Stimulated activated CD4-positive, alpha-beta T cell treated with anti-CD3 and anti-CD28 coated beads, Interleukin-2, amount 100 ng/mL, for 24 hours (primary cell): ENCODE results near the gene SERPINB2.
"Not testable (repeated sequence)": the region's sequence is repeated elsewhere in the genome, so short reads cannot be mapped to it uniquely, and the experiment has no call there.

Source experiments
- DNase-seq, 2 donors: peaks; one replicate each; pipeline ENCODE4 v3.0.0-alpha.2; 2020

The SERPINB2 gene

GRCh38 chr18:63890237-63890949 is 2.9 kb downstream of the SERPINB2 start:
- no peak for DNase-seq

GRCh38 chr18:63890950-63891304 is 3.4 kb downstream of the SERPINB2 start:
- no peak for DNase-seq

- no peak for DNase-seq
These were observed 5.1 kb downstream of the SERPINB2 start for GRCh38 chr18:63892566-63892965.

GRCh38 chr18:63894106-63894772 is 6.7 kb downstream of the SERPINB2 start:
- DNase-seq: no peak

GRCh38 chr18:63895190-63895589 is 7.7 kb downstream of the SERPINB2 start:
- DNase-seq: no peak

- no peak for DNase-seq
These were observed 9.6 kb downstream of the SERPINB2 start for GRCh38 chr18:63897072-63897471.

- no peak for DNase-seq
These were observed 11.7 kb downstream of the SERPINB2 start for GRCh38 chr18:63899206-63899605.

- no peak for DNase-seq
These were observed 16.5 kb downstream of the SERPINB2 start for GRCh38 chr18:63903851-63904570.

GRCh38 chr18:63904694-63905093 is 17.2 kb downstream of the SERPINB2 start:
- no peak for DNase-seq

GRCh38 chr18:63905361-63905760 is 17.9 kb downstream of the SERPINB2 start:
- no peak for DNase-seq

- no peak for DNase-seq
These were observed 18.6 kb downstream of the SERPINB2 start for GRCh38 chr18:63906056-63906455.

GRCh38 chr18:63907664-63908063 is 20.2 kb downstream of the SERPINB2 start, which contains the start of gene SERPINB10:
TSS of gene SERPINB10 (plus strand) at chr18:63907958. CDS start at chr18:63915511, 7,553 bp downstream.
- DNase-seq: no peak

GRCh38 chr18:63908858-63909257 is 21.4 kb downstream of the SERPINB2 start:
- no peak for DNase-seq

- DNase-seq: no peak
These were observed 22.4 kb downstream of the SERPINB2 start for GRCh38 chr18:63909870-63910269.

GRCh38 chr18:63917817-63918216 is 30.3 kb downstream of the SERPINB2 start:
- DNase-seq: no peak

- DNase-seq: no peak
These were observed 34.5 kb downstream of the SERPINB2 start for GRCh38 chr18:63922049-63922448.

GRCh38 chr18:63924551-63924950 is 37.0 kb downstream of the SERPINB2 start:
- DNase-seq: no peak

GRCh38 chr18:63928331-63928730 is 40.8 kb downstream of the SERPINB2 start:
- DNase-seq: no peak

- not testable (repeated sequence) for DNase-seq
These were observed 41.9 kb downstream of the SERPINB2 start for GRCh38 chr18:63929369-63929768.

GRCh38 chr18:63930773-63931354 is 43.4 kb downstream of the SERPINB2 start:
- DNase-seq: no peak

- peak; percentile 65 to 71 for DNase-seq
These were observed 48.8 kb downstream of the SERPINB2 start for GRCh38 chr18:63936156-63936931.

GRCh38 chr18:63936932-63937393 is 49.5 kb downstream of the SERPINB2 start:
- DNase-seq: no peak

GRCh38 chr18:63940008-63940407 is 52.5 kb downstream of the SERPINB2 start:
- no peak for DNase-seq
